GM12892 (cell line): ENCODE data around the gene FSCN2.

Experiments used
- POLR2AphosphoS5 ChIP-seq: IDR thresholded peaks from 2 replicates; pipeline ENCODE4 v1.6.1; 2011; ENCODE audit warnings: low read depth, low read length, control low read depth
- TAF1 ChIP-seq: IDR thresholded peaks from 2 replicates; pipeline ENCODE4 v1.6.1; 2011; ENCODE audit warnings: low read depth, mild to moderate bottlenecking, control low read depth, low read length, borderline replicate concordance

DNA sequence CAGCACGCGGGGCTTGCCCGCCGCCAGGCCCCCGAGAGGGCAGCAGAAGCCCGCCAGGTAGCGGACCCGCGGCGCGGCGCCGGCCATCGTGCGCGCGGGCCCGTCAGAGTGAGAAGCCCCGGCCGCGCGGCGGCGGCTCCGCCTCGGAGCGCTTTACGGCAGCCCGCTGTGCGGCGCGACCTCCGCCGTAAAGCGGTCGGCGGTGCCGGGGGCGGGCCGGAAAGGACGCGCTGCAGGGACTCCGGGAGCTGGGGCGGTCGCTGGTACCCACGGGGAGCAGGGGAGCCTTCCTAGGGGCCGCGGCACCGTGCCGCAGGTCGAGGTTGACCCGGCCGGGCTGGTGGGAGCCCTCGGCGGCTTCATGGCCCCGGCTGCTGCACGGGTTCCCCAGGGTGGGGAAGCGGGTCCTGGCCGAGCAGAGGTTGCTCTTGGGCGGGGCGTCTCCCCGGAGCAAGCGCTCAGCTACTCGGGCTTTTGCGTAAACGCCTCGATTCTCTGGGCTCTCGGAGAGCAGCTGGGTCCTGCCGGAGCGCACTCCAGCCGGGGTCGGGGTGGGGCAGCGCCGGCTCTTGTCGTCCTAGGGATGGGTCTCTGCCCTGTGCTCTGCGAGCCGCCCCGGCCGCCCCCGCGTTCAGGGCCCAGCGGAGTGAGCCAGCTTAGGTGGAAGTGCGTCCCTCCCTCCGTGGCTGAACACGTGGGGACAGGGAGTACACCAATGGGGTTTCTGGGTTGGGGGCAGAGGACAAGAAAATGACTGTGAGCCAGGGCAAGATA, 24.3 kb downstream of the FSCN2 start, which contains the start of gene FAAP100:
- peak; percentile 74; the same call in 1 of the 2 replicates for TF ChIP-seq POLR2AphosphoS5
- peak; percentile 86 for TF ChIP-seq TAF1
